ENCODE measurements around the gene HMGCS2.

The HMGCS2 gene

DNA sequence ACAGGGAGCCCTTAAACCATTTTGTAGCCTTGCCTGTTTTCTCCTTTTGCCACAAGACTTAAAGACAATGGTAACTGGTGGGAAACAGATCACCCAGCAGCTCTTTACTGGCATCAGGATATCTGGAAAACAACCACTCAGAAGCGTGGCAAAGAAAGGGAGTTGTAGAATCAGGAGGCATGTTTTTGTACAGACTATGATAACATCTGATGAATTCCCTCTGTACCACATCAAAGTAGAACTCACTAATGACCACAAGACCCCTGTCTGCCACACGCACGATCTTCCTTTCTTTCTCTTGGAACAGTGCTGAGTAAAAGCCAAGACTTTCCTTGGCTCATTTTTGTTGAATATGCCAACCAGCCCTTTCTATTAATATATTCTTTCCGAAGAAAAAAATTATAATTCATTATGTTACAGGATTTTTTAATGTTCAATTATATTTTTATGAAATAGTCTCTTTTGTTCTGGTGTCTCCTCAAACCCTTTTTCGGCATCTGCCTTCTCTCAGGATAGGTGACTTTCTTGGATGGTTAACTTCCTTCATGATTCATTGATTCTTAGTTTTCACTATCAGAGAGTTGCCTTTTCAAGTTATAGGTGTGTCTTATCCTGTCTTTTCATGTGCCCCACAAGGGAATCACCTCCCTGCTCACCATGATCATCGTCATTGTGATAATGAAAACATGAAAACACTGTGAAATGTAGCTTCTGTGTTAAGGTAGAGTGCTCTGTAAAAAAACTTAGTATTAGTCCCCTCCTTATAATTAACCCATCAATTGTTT, 64.8 kb downstream of the HMGCS2 start:
- TF ChIP-seq, protein P1, sequence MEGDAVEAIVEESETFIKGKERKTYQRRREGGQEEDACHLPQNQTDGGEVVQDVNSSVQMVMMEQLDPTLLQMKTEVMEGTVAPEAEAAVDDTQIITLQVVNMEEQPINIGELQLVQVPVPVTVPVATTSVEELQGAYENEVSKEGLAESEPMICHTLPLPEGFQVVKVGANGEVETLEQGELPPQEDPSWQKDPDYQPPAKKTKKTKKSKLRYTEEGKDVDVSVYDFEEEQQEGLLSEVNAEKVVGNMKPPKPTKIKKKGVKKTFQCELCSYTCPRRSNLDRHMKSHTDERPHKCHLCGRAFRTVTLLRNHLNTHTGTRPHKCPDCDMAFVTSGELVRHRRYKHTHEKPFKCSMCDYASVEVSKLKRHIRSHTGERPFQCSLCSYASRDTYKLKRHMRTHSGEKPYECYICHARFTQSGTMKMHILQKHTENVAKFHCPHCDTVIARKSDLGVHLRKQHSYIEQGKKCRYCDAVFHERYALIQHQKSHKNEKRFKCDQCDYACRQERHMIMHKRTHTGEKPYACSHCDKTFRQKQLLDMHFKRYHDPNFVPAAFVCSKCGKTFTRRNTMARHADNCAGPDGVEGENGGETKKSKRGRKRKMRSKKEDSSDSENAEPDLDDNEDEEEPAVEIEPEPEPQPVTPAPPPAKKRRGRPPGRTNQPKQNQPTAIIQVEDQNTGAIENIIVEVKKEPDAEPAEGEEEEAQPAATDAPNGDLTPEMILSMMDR (IDR thresholded peaks at IDR 0.05), result no peak
- no peak for DNase-seq
- intact Hi-C loops (cut with DNase I; ENCODE audit: low total_unique reads), result no loop called here
- peaks cover 0 to 7% (median 5%) of the 10 kb centered on the region in 3 donors for H3K9me3 ChIP-seq
- H3K27me3 ChIP-seq, result no peaks in the 10 kb centered on the region
- no peaks in the 10 kb centered on the region for H3K36me3 ChIP-seq
- no peak overlapping the region for H3K27ac ChIP-seq
- H3K4me3 ChIP-seq, result no peak overlapping the region
- H3K4me1 ChIP-seq, result no peaks in the 10 kb centered on the region

DNA sequence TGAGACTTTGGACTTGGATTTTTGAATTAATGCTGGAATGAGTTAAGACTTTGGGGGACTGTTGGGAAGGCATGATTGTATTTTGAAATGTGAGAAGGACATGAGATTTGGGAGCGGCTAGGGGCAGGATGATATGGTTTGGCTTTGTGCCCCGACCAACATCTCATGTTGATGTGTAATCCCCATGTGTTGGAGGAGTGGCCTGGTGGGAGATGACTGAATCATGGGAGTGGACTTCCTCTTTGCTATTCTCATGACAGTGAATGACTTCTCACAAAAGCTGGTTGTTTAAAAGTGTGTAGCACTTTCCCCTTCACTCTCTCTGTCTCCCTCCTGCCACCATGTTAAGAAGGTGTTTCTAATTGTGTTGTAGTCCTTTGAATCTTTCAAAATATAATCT, 66.3 kb downstream of the HMGCS2 start:
- DNase-seq, result no peak
- Histone ChIP-seq H3K9me3 (peaks cover 0 to 7% (median 5%) of the 10 kb centered on the region in 3 donors), H3K4me3 (no peak overlapping the region), H3K4me1 (no peaks in the 10 kb centered on the region), H3K36me3 (no peaks in the 10 kb centered on the region), H3K27ac (no peak overlapping the region), H3K27me3 (no peaks in the 10 kb centered on the region)
- TF ChIP-seq, protein P1 (IDR thresholded peaks at IDR 0.05), result no peak
- intact Hi-C loops (cut with DNase I; ENCODE audit: low total_unique reads), result no loop called here

DNA sequence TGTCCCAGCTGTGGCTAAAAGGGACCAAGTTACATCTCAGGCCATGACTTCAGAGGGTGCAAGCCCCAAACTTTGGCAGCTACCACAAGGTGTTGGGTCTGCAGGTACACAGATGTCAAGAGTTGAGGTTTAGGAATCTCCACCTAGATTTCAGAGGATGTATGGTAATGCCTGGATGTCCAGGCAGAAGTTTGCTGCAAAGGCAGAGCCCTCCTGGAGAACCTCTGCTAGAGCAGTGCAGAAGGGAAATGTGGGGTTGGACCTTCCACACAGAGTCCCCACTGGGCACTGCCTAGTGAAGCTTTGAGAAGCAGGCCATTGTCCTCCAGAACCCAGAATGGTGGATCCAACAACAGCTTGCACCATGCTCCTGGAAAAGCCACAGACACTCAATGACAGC, 67.0 kb downstream of the HMGCS2 start:
- no peak overlapping the region for H3K27ac ChIP-seq
- H3K27me3 ChIP-seq, result no peaks in the 10 kb centered on the region
- DNase-seq, result no peak
- no peaks in the 10 kb centered on the region for H3K36me3 ChIP-seq
- no peaks in the 10 kb centered on the region for H3K4me1 ChIP-seq
- no peak overlapping the region for H3K4me3 ChIP-seq
- H3K9me3 ChIP-seq, result peaks cover 0 to 7% (median 5%) of the 10 kb centered on the region in 3 donors
- TF ChIP-seq, protein P1 (IDR thresholded peaks at IDR 0.05), result no peak
- intact Hi-C loops (cut with DNase I; ENCODE audit: low total_unique reads), result no loop called here

DNA sequence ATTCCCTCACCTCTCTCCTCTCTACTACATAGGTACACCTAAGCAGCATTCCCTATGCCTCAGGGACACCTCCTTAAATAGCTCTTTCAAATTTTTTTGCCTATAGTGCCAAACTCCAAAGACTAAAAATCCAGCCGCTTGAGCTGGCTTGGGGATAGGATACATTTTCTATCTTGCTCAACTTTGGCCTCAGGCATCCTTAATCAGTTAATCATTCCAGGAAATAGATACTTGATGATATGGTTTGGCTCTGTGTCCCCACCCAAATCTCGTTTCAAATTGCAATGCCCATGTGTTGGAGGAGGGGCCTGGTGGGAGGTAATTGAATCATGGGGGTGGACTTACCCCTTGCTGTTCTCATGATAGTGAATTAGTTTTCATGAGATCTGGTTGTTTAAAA, 68.4 kb downstream of the HMGCS2 start:
- peaks cover 0 to 7% (median 5%) of the 10 kb centered on the region in 3 donors for H3K9me3 ChIP-seq
- H3K27me3 ChIP-seq, result no peaks in the 10 kb centered on the region
- no peaks in the 10 kb centered on the region for H3K4me1 ChIP-seq
- intact Hi-C loops (cut with DNase I; ENCODE audit: low total_unique reads), result no loop called here
- H3K4me3 ChIP-seq, result no peak overlapping the region
- H3K36me3 ChIP-seq, result no peaks in the 10 kb centered on the region
- DNase-seq, result no peak
- H3K27ac ChIP-seq, result no peak overlapping the region
- TF ChIP-seq, protein P1 (IDR thresholded peaks at IDR 0.05), result no peak
